ENCODE results near the gene NKX1-1.

GRCh38 chr4:1406394-1406980, at the start of gene NKX1-1:
- TF ChIP-seq CTCF (IDR thresholded peaks at IDR 0.05) (no peak), TCF7L2 (IDR thresholded peaks at IDR 0.05; ENCODE audit: low read depth, low read length) (no peak), POLR2AphosphoS5 (IDR thresholded peaks at IDR 0.05; ENCODE audit: low read depth, low read length) (no peak), REST (IDR thresholded peaks at IDR 0.05; ENCODE audit: insufficient read depth in 1 of 2, low read depth in 2 of 2, low read length in 1 of 2) (no peak)
